Activated CD4-positive, CD25-positive, alpha-beta regulatory T cell treated with anti-CD3 and anti-CD28 coated beads, Interleukin-2, amount 50 U/mL, for 24 hours (primary cell): ENCODE results near the gene IL20RA.

ENCODE experiments used
- ATAC-seq, 2 donors: fragments of 150-1000 bp; cut with Tn5 transposase; one replicate each; pipeline ENCODE4 v1.10.0; 2021; ENCODE audit warnings: mild to moderate bottlenecking in 1 of 2, moderate library complexity in 1 of 2

The IL20RA gene

GRCh38 chr6:137043710-137044365 lies 927 bp downstream of the IL20RA start:
- ATAC-seq = no peak

- no peak for ATAC-seq
Observed at GRCh38 chr6:137040393-137040792, 4.4 kb downstream of the IL20RA start.

GRCh38 chr6:137039010-137039409 lies 5.8 kb downstream of the IL20RA start:
- ATAC-seq = no peak

GRCh38 chr6:137036566-137037300 lies 8.0 kb downstream of the IL20RA start:
- ATAC-seq = no peak

GRCh38 chr6:137033828-137034227 lies 10.9 kb downstream of the IL20RA start:
- peak; percentile 95 to 96 for ATAC-seq

- ATAC-seq = no peak
Observed at GRCh38 chr6:137031122-137031521, 13.6 kb downstream of the IL20RA start.

- no peak for ATAC-seq
Observed at GRCh38 chr6:137028912-137029311, 15.9 kb downstream of the IL20RA start.

- peak in 1 of 2 donors; percentile 36 for ATAC-seq
Observed at GRCh38 chr6:137025786-137026730, 18.7 kb downstream of the IL20RA start.

GRCh38 chr6:137024237-137024990 lies 20.4 kb downstream of the IL20RA start:
- ATAC-seq = no peak

GRCh38 chr6:137020776-137021175 lies 24.0 kb downstream of the IL20RA start:
- ATAC-seq = no peak

GRCh38 chr6:137019476-137020272 lies 25.1 kb downstream of the IL20RA start:
- no peak for ATAC-seq

- ATAC-seq = no peak
Observed at GRCh38 chr6:137017081-137017480, 27.7 kb downstream of the IL20RA start.

- ATAC-seq = no peak
Observed at GRCh38 chr6:137016356-137016755, 28.4 kb downstream of the IL20RA start.

- ATAC-seq = no peak
Observed at GRCh38 chr6:137015943-137016342, 28.8 kb downstream of the IL20RA start.

- ATAC-seq = no peak
Observed at GRCh38 chr6:137013738-137014602, 30.8 kb downstream of the IL20RA start.

- no peak for ATAC-seq
Observed at GRCh38 chr6:137013031-137013430, 31.7 kb downstream of the IL20RA start.

GRCh38 chr6:137011406-137011805 lies 33.4 kb downstream of the IL20RA start:
- no peak for ATAC-seq

- no peak for ATAC-seq
Observed at GRCh38 chr6:137010128-137010718, 34.5 kb downstream of the IL20RA start.

GRCh38 chr6:137008204-137008603 lies 36.6 kb downstream of the IL20RA start:
- ATAC-seq = no peak

- ATAC-seq = no peak
Observed at GRCh38 chr6:137006056-137006455, 38.7 kb downstream of the IL20RA start.
